Stimulated activated CD4-positive, alpha-beta T cell treated with anti-CD3 and anti-CD28 coated beads, Interleukin-4, amount 100 ng/mL, for 1 hour (primary cell): Measurements from ENCODE around the gene COPB2.

Experiments used
- DNase-seq: peaks from one replicate; pipeline ENCODE4 v3.0.0-alpha.2; 2020

The COPB2 gene

GRCh38 chr3:139326131-139326530 is 63.3 kb downstream of the COPB2 start:
- no peak for DNase-seq

GRCh38 chr3:139325551-139325950 is 63.9 kb downstream of the COPB2 start:
- DNase-seq = no peak

- no peak for DNase-seq
Measured at GRCh38 chr3:139324456-139324855, 65.0 kb downstream of the COPB2 start.

GRCh38 chr3:139323146-139323545 is 66.3 kb downstream of the COPB2 start:
- no peak for DNase-seq

- no peak for DNase-seq
Measured at GRCh38 chr3:139322346-139322745, 67.1 kb downstream of the COPB2 start.

GRCh38 chr3:139320551-139321309 is 68.7 kb downstream of the COPB2 start:
- DNase-seq = no peak

- DNase-seq = no peak
Measured at GRCh38 chr3:139319428-139320402, 69.7 kb downstream of the COPB2 start.

- DNase-seq = no peak
Measured at GRCh38 chr3:139318826-139319225, 70.6 kb downstream of the COPB2 start.

GRCh38 chr3:139318431-139318816 is 71.0 kb downstream of the COPB2 start:
- DNase-seq = no peak

GRCh38 chr3:139317660-139318430 is 71.6 kb downstream of the COPB2 start:
- no peak for DNase-seq

- DNase-seq = no peak
Measured at GRCh38 chr3:139317215-139317614, 72.2 kb downstream of the COPB2 start.

GRCh38 chr3:139313921-139314320 is 75.5 kb downstream of the COPB2 start:
- no peak for DNase-seq

GRCh38 chr3:139312959-139313358 is 76.5 kb downstream of the COPB2 start:
- DNase-seq = no peak

- no peak for DNase-seq
Measured at GRCh38 chr3:139312416-139312815, 77.0 kb downstream of the COPB2 start.

- no peak for DNase-seq
Measured at GRCh38 chr3:139311557-139311956, 77.9 kb downstream of the COPB2 start.

- DNase-seq = no peak
Measured at GRCh38 chr3:139310474-139310933, 78.9 kb downstream of the COPB2 start.

- no peak for DNase-seq
Measured at GRCh38 chr3:139309880-139310279, 79.6 kb downstream of the COPB2 start.

- no peak for DNase-seq
Measured at GRCh38 chr3:139309061-139309591, 80.3 kb downstream of the COPB2 start.

- no peak for DNase-seq
Measured at GRCh38 chr3:139308560-139308959, 80.9 kb downstream of the COPB2 start.

- no peak for DNase-seq
Measured at GRCh38 chr3:139307601-139308555, 81.6 kb downstream of the COPB2 start.
